Subcutaneous adipose tissue (tissue), 4 donors: ENCODE measurements around the gene PTPRA. TPM values are rescaled to one million over a fixed set of nuclear protein-coding genes. Genes with fewer than 3 reads are reported as not detected.

Experiments
- total RNA-seq, 4 donors: library from RNA; depleted of rRNA; stranded (reverse); fragments of >200 nt; gene quantifications; one replicate each; pipeline ENCODE4 v1.1.0, GENCODE V29; 2016
- TF ChIP-seq, protein P1 (sequence below): fragments of 450-650 bp; IDR thresholded peaks from one replicate; pipeline ENCODE4 v1.5.1; 2016; ENCODE audit warnings: low read depth, mild to moderate bottlenecking, control low read depth, antibody characterized with exemption, moderate library complexity

Gene PTPRA
- total RNA-seq, 4 donors from 2014 or later: 64.4 to 99.5 (median 95.3) TPM

DNA sequence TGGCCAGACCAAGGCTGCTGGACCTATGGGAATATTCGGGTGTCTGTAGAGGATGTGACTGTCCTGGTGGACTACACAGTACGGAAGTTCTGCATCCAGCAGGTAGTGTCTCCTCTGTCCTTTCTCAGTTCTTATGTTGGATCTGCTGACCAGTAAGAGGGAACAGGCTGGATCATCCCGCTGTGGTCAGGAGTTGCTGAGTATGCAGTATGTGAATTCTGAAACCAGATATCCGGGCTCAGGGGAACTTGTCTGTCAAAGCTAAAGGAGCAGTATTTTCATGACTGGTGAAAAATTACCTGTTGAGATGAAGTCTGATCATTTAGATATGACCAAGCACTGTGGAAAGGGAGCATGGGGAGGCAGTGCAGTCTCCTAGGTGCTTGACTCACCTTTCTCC lies 148.0 kb downstream of the PTPRA start:
- TF ChIP-seq, protein P1, sequence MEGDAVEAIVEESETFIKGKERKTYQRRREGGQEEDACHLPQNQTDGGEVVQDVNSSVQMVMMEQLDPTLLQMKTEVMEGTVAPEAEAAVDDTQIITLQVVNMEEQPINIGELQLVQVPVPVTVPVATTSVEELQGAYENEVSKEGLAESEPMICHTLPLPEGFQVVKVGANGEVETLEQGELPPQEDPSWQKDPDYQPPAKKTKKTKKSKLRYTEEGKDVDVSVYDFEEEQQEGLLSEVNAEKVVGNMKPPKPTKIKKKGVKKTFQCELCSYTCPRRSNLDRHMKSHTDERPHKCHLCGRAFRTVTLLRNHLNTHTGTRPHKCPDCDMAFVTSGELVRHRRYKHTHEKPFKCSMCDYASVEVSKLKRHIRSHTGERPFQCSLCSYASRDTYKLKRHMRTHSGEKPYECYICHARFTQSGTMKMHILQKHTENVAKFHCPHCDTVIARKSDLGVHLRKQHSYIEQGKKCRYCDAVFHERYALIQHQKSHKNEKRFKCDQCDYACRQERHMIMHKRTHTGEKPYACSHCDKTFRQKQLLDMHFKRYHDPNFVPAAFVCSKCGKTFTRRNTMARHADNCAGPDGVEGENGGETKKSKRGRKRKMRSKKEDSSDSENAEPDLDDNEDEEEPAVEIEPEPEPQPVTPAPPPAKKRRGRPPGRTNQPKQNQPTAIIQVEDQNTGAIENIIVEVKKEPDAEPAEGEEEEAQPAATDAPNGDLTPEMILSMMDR: no peak

DNA sequence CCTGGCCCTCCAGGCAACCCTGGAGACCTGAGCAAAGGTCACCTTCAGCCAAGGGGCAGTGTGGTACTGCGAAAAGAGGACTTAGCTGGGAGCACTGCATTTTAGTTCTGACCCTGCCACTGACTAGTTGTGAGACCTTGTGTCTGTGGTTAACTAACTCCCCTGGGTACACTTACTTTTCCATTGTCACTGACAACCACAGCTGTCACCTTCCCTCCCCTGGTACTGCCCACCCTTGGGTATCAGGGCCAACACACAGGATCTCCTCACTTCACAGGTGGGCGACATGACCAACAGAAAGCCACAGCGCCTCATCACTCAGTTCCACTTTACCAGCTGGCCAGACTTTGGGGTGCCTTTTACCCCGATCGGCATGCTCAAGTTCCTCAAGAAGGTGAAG lies 148.5 kb downstream of the PTPRA start:
- TF ChIP-seq, protein P1: no peak

DNA sequence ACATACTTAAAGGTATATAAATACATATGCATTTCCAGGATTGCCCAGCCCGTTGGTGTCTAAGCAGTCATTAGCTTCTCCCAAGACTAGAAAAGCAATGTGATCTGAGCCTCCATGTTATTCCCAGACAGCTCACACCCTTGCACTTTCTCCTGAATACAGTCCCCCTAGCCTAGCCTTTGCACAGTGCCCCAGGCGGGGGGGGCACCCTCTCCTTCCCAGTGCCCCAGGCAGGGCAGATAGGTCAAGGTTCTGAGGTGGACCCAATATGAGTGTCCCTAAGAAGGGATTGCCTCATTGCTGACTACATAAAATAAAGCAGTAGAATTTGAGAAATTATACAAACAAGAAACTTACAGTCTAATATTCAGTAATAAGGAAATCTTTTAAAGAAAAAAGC lies 154.7 kb downstream of the PTPRA start:
- TF ChIP-seq, protein P1: no peak

DNA sequence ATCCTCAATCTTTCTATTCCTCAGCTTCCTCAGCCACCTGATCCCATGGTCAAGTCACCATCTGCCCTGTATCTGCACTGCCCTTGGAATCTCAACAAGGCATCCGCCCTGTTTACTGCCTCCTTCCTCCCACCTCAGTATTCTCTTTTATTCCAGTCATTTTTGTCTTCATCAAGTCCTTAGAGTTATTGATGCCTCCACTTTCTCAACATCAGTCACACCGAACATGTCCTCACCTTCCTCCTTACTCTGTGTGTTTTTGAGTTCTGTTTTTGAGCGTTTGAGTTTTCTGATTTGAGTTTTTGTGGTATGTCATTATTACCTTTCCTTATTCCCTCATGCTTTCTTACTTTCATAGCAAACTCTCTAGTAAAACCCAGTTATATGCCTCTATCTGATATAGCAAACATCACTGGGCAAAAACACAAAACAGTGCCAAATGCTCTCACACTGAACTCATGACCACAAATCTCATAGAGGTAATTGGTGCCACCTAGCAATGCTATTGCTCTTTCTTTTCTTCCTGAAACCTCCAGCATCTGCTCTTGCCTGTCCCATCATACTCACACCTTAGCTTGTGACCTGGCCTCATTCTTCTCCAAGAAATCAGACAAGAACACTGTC lies 158.4 kb downstream of the PTPRA start:
- TF ChIP-seq, protein P1: no peak

DNA sequence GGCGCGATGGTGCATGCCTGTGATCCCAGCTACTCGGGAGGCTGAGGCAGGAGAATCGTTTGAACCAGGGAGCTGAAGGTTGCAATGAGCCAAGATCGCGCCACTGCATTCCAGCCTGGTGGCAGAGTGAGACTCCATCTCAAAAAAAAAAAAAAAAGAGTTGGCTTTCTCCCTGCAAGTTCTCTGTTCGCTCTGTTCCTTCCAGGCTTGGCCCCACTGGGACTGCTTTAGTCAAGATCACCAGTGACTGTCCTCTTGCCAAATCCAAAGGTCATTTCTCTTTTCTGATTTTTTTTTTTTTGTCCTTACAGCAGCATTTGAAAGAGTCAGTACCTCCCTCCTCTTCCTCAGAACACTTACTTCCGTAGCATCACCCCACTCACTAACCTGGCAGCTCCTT lies 159.3 kb downstream of the PTPRA start:
- TF ChIP-seq, protein P1: no peak

DNA sequence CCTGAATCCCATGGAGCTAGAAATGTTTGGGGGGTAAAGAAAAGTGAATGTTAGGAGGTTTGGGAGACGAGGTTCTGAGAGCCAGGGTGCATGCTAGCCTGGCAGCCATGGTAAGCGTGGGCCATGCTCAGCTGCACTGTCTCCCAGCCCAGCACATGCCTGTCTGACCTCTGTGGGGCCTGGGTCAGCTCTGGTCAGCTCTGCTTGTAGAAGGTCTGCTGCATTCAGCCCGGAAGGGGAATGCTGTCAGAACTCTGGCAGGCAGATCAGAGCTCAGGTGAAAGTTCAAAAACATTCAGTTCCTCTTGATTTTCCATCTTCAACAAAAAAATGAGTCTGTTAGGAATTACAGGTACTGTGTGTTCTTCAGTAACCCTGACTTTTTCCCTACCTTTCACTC lies 164.4 kb downstream of the PTPRA start:
- TF ChIP-seq, protein P1: no peak

DNA sequence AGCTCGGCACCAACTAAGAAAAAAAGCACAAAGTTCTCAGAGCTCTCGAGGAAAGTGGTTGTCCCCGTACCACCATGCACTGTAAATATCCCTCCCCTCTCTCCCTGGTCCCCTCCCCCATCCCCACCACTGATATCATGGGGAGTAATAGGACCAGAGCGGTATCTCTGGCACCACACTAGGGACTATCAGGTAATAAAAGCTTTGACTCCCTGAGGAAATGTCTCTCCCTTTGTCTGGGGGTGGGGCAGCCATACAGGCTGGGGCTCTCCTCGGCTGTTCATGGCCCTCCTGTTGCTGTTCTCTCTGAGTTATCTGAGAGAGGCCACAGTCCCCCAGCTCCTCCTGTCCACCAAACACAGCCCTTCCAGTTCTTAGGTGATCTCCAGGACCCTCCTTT lies 165.2 kb downstream of the PTPRA start:
- TF ChIP-seq, protein P1: no peak
